KMS-11 (cell line): ENCODE measurements around the gene TFPT.

Source experiments
- H2AFZ ChIP-seq: fragments of 200-600 bp; sonication (generic); 2 replicates; pipeline ENCODE4 v1.6.1; 2016; ENCODE audit warnings: antibody characterized with exemption, mixed run types, low read depth
- H3K27ac ChIP-seq: fragments of 200-600 bp; sonication (generic); 2 replicates; pipeline ENCODE4 v1.6.1; 2016; ENCODE audit warnings: mild to moderate bottlenecking, mixed run types
- H3K27me3 ChIP-seq: fragments of 200-600 bp; sonication (generic); 2 replicates; pipeline ENCODE4 v1.6.1; 2017; ENCODE audit warnings: mild to moderate bottlenecking, low read depth, mixed run types, moderate library complexity; ENCODE audit not compliant: insufficient read depth
- H3K36me3 ChIP-seq: fragments of 200-600 bp; sonication (generic); 2 replicates; pipeline ENCODE4 v1.6.1; 2017; ENCODE audit warnings: mild to moderate bottlenecking, mixed run types; ENCODE audit not compliant: insufficient read depth
- H3K4me1 ChIP-seq: fragments of 200-600 bp; sonication (generic); 2 replicates; pipeline ENCODE4 v1.6.1; 2016; ENCODE audit warnings: mild to moderate bottlenecking, low read depth, mixed run types; ENCODE audit not compliant: poor library complexity, severe bottlenecking
- H3K4me2 ChIP-seq: fragments of 200-600 bp; sonication (generic); 2 replicates; pipeline ENCODE4 v1.7.0; 2016; ENCODE audit warnings: mild to moderate bottlenecking, mixed run types
- H3K4me3 ChIP-seq: fragments of 200-600 bp; sonication (generic); IDR thresholded peaks from 2 replicates; pipeline ENCODE4 v1.6.1; 2017; ENCODE audit warnings: low read depth, low read length, mixed read lengths; ENCODE audit not compliant: insufficient read depth
- H3K79me2 ChIP-seq: fragments of 200-600 bp; sonication (generic); 2 replicates; pipeline ENCODE4 v1.6.1; 2016; ENCODE audit warnings: low read depth, mixed run types; ENCODE audit not compliant: insufficient read depth
- H3K9ac ChIP-seq: fragments of 200-600 bp; sonication (generic); 2 replicates; pipeline ENCODE4 v1.6.1; 2016; ENCODE audit warnings: mild to moderate bottlenecking, mixed run types
- H4K20me1 ChIP-seq: fragments of 200-600 bp; sonication (generic); 2 replicates; pipeline ENCODE4 v1.6.1; 2016; ENCODE audit warnings: mild to moderate bottlenecking, mixed run types; ENCODE audit not compliant: insufficient read depth
- CTCF ChIP-seq: fragments of 200-600 bp; sonication (generic); conservative IDR thresholded peaks from 2 replicates; pipeline ENCODE4 v1.6.1; 2017; ENCODE audit warnings: low read depth, mild to moderate bottlenecking, antibody characterized with exemption, low read length, moderate library complexity, mixed read lengths

Gene TFPT

DNA sequence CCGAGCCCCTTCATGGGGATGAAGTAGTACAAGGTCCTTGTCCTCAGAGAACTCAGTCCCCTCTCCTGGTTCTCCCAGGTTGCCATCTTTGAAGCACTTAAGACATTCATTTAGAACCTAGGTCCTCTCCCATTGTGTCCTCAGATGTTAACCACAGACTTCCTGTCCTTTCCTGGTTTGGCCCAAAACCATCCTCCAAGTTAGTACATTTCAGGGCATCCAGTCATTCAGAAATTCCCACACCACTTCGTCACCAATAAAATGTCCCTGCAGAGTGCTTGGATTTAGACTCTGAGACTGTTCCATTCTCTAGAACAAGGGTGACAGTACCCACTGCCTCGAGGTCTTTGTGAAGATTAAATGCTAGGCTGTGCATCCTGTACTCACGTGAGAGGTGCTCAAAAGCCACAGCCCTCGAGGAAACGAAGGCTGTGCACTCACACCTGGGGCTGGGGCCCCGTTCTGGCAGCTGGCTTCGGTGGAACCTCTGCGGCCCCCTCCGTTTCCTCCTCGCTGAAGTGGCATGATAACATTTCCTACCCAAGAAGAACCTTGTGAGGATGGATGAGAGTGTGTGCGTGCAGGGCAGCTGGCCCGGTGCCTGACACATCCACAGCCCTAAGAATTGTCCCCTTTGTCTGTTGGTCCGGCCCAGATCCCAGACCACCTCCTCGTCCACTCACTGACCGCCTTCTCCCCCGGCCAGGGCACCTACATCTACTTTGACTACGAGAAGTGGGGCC lies 39.3 kb upstream of the TFPT start:
- no peak for TF ChIP-seq CTCF
- H4K20me1 ChIP-seq, result no peaks in the 10 kb centered on the region
- H3K9ac ChIP-seq, result no peak overlapping the region
- H2AFZ ChIP-seq, result no peak overlapping the region
- H3K4me3 ChIP-seq, result no peak overlapping the region
- H3K36me3 ChIP-seq, result 0 out of 2 replicates have a peak, but pooled peaks cover 3% of the 10 kb centered on the region
- H3K27me3 ChIP-seq, result no peaks in the 10 kb centered on the region
- peaks cover 13% of the 10 kb centered on the region; the same call in 1 of the 2 replicates for H3K79me2 ChIP-seq
- no peak overlapping the region for H3K27ac ChIP-seq
- H3K4me2 ChIP-seq, result no peak overlapping the region
- H3K4me1 ChIP-seq, result peaks cover 18% of the 10 kb centered on the region

DNA sequence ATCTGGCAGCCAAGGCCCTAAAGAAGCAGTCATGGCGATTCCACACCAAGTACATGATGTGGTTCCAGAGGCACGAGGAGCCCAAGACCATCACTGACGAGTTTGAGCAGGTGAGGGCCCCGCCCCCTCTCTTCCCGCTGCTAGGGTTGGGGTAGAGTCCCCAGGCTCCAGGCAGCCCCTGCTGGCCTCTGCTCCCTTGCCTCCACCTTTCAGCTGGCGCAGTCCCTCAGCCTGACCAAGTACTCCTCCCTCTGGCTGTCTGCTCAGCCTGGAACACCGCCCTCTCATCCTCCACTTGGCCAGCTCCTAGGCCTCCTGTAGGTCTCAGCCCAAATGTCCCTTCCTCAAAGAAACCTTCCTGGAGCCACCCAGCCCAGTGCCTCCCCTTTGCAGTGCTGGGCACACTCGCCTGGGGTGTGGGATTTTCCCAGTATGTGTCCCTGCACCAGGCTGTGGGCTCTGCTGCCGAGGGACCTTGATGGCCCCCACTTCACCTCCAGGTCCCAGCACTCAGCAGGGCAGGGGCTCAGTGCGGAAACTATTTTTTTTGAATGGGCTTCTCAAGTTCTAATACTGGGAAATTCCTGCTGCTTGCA lies 38.4 kb upstream of the TFPT start:
- 0 out of 2 replicates have a peak, but pooled peaks cover 3% of the 10 kb centered on the region for H3K36me3 ChIP-seq
- no peaks in the 10 kb centered on the region for H4K20me1 ChIP-seq
- H3K27me3 ChIP-seq, result no peaks in the 10 kb centered on the region
- H2AFZ ChIP-seq, result no peak overlapping the region
- no peak overlapping the region for H3K9ac ChIP-seq
- H3K4me1 ChIP-seq, result peaks cover 17% of the 10 kb centered on the region
- no peak overlapping the region for H3K4me2 ChIP-seq
- H3K79me2 ChIP-seq, result peaks cover 13% of the 10 kb centered on the region; the same call in 1 of the 2 replicates
- H3K4me3 ChIP-seq, result no peak overlapping the region
- H3K27ac ChIP-seq, result no peak overlapping the region
- no peak for TF ChIP-seq CTCF

GRCh38 chr19:54152878-54153524 lies 37.5 kb upstream of the TFPT start:
- Histone ChIP-seq H3K27me3 (no peaks in the 10 kb centered on the region), H3K79me2 (peaks cover 5% of the 10 kb centered on the region; the same call in 1 of the 2 replicates), H2AFZ (no peak overlapping the region), H4K20me1 (no peaks in the 10 kb centered on the region), H3K9ac (no peak overlapping the region), H3K4me2 (no peak overlapping the region), H3K27ac (no peak overlapping the region), H3K4me3 (no peak overlapping the region), H3K36me3 (0 out of 2 replicates have a peak, but pooled peaks cover 3% of the 10 kb centered on the region), H3K4me1 (peaks cover 8% of the 10 kb centered on the region)
- no peak for TF ChIP-seq CTCF

GRCh38 chr19:54152267-54152666 lies 36.8 kb upstream of the TFPT start:
- Histone ChIP-seq H3K4me2 (no peak overlapping the region), H3K36me3 (0 out of 2 replicates have a peak, but pooled peaks cover 3% of the 10 kb centered on the region)

More at GRCh38 chr19:54152267-54152666, 36.8 kb upstream of the TFPT start:
- Histone ChIP-seq H2AFZ (no peak overlapping the region), H3K27me3 (no peaks in the 10 kb centered on the region), H3K9ac (no peak overlapping the region), H4K20me1 (no peaks in the 10 kb centered on the region), H3K4me1 (peaks cover 5% of the 10 kb centered on the region), H3K27ac (no peak overlapping the region), H3K79me2 (no peaks in the 10 kb centered on the region), H3K4me3 (no peak overlapping the region)
- no peak for TF ChIP-seq CTCF
